Measurements from ENCODE around the gene CTNNA3. TPM values are rescaled to one million over a fixed set of nuclear protein-coding genes. Genes with fewer than 3 reads are reported as not detected.

The CTNNA3 gene
- total RNA-seq, 6 donors from 2014 or later, result 0.20 to 2.0 TPM; not detected in 4

- peaks cover 0 to 4% (median 0%) of the 10 kb centered on the region in 4 donors for H3K27me3 ChIP-seq
Measured at GRCh38 chr10:66925373-66925772, 770.6 kb downstream of the CTNNA3 start.

GRCh38 chr10:66924674-66925345 is 771.2 kb downstream of the CTNNA3 start:
- Histone ChIP-seq H3K27ac (no peak overlapping the region), H3K4me3 (no peak overlapping the region), H3K36me3 (no peaks in the 10 kb centered on the region), H3K27me3 (peaks cover 0 to 4% (median 0%) of the 10 kb centered on the region in 4 donors), H3K4me1 (peaks cover 0 to 8% (median 2%) of the 10 kb centered on the region in 4 donors), H3K9me3 (no peaks in the 10 kb centered on the region)
- ATAC-seq (ENCODE audit: low FRiP score in 2 of 2) (no peak), DNase-seq (no peak)
- TF ChIP-seq POLR2A (IDR thresholded peaks at IDR 0.05) (no peak), POLR2AphosphoS5 (IDR thresholded peaks at IDR 0.05) (no peak), CTCF (IDR thresholded peaks at IDR 0.05) (no peak)
- WGBS, 2 donors, result 64 to 65% methylated on average over 10 of the region's 10 CpGs

More at GRCh38 chr10:66925373-66925772, 770.6 kb downstream of the CTNNA3 start:
- peaks cover 0 to 8% (median 2%) of the 10 kb centered on the region in 4 donors for H3K4me1 ChIP-seq
- H3K27ac ChIP-seq, result no peak overlapping the region
- DNase-seq (no peak), ATAC-seq (ENCODE audit: low FRiP score in 2 of 2) (no peak)
- TF ChIP-seq POLR2AphosphoS5 (IDR thresholded peaks at IDR 0.05) (no peak), CTCF (IDR thresholded peaks at IDR 0.05) (no peak), EP300 (IDR thresholded peaks at IDR 0.05) (no peak), POLR2A (IDR thresholded peaks at IDR 0.05) (no peak)
- 31 to 33% methylated on average over 7 of the region's 7 CpGs for WGBS, 2 donors
- H3K4me3 ChIP-seq, result no peak overlapping the region
- H3K36me3 ChIP-seq, result no peaks in the 10 kb centered on the region
- H3K9me3 ChIP-seq, result no peaks in the 10 kb centered on the region

GRCh38 chr10:66919248-66919647 is 776.7 kb downstream of the CTNNA3 start:
- Histone ChIP-seq H3K36me3 (no peaks in the 10 kb centered on the region), H3K4me1 (no peaks in the 10 kb centered on the region), H3K4me3 (no peak overlapping the region), H3K9me3 (no peaks in the 10 kb centered on the region), H3K27me3 (no peaks in the 10 kb centered on the region), H3K27ac (no peak overlapping the region)
- ATAC-seq (ENCODE audit: low FRiP score in 2 of 2) (no peak), DNase-seq (no peak)
- no peak for TF ChIP-seq EP300 (IDR thresholded peaks at IDR 0.05)
- no peak for TF ChIP-seq POLR2A (IDR thresholded peaks at IDR 0.05)
- TF ChIP-seq CTCF (IDR thresholded peaks at IDR 0.05), result no peak
- WGBS, 2 donors, result 89 to 90% methylated on average over 2 of the region's 2 CpGs

- WGBS, 2 donors, result 59 to 69% methylated on average over 3 of the region's 3 CpGs
- H3K27me3 ChIP-seq, result no peaks in the 10 kb centered on the region
- H3K4me3 ChIP-seq, result no peak overlapping the region
- H3K27ac ChIP-seq, result no peak overlapping the region
- no peaks in the 10 kb centered on the region for H3K4me1 ChIP-seq
- TF ChIP-seq CTCF (IDR thresholded peaks at IDR 0.05) (no peak), POLR2A (IDR thresholded peaks at IDR 0.05) (no peak), EP300 (IDR thresholded peaks at IDR 0.05) (no peak), POLR2AphosphoS5 (IDR thresholded peaks at IDR 0.05) (no peak)
- no peaks in the 10 kb centered on the region for H3K9me3 ChIP-seq
- no peak for DNase-seq
- no peaks in the 10 kb centered on the region for H3K36me3 ChIP-seq
- ATAC-seq (ENCODE audit: low FRiP score in 2 of 2), result no peak
Measured at GRCh38 chr10:66917104-66917503, 778.9 kb downstream of the CTNNA3 start.

- WGBS, 2 donors, result 55 to 69% methylated on average over 2 of the region's 2 CpGs
- no peak for DNase-seq
- Histone ChIP-seq H3K9me3 (no peaks in the 10 kb centered on the region), H3K27ac (no peak overlapping the region), H3K27me3 (no peaks in the 10 kb centered on the region), H3K4me3 (no peak overlapping the region), H3K4me1 (no peaks in the 10 kb centered on the region), H3K36me3 (no peaks in the 10 kb centered on the region)
- no peak for ATAC-seq (ENCODE audit: low FRiP score in 2 of 2)
- TF ChIP-seq CTCF (IDR thresholded peaks at IDR 0.05) (no peak), EP300 (IDR thresholded peaks at IDR 0.05) (no peak), POLR2A (IDR thresholded peaks at IDR 0.05) (no peak), POLR2AphosphoS5 (IDR thresholded peaks at IDR 0.05) (no peak)
Measured at GRCh38 chr10:66916030-66916429, 780.0 kb downstream of the CTNNA3 start.

Measured in upper lobe of left lung (tissue), 6 donors.